Keratinocyte (primary cell): ENCODE data around the gene JAK1. TPM values are rescaled to one million over a fixed set of nuclear protein-coding genes. Genes with fewer than 3 reads are reported as not detected.

Source experiments
- DNase-seq: peaks from one replicate; pipeline ENCODE4 v3.0.0-alpha.2; 2011; ENCODE audit warnings: low read depth, missing footprints, low spot score
- FAIRE-seq: peaks from 2 replicates; lab custom pipeline; 2011; peaks lifted over from hg19 to GRCh38; lab: Jason Lieb, UNC
- H2AFZ ChIP-seq: 2 replicates; pipeline ENCODE4 v1.6.0; 2012; ENCODE audit warnings: low read length, control low read depth, inconsistent platforms; ENCODE audit not compliant: control insufficient read depth
- H3K27ac ChIP-seq: 2 replicates; pipeline ENCODE4 v1.5.1; 2011; ENCODE audit warnings: low read length; ENCODE audit not compliant: control insufficient read depth, insufficient read depth
- H3K27me3 ChIP-seq: 3 replicates; pipeline ENCODE4 v1.6.0; 2011; ENCODE audit warnings: low read length; ENCODE audit not compliant: control insufficient read depth, insufficient read depth; ENCODE audit errors: extremely low read depth
- H3K36me3 ChIP-seq, 2 experiments: 2 replicates in 1 of 2; 3 replicates in 1 of 2; pipeline ENCODE4 v1.5.1; 2011; ENCODE audit warnings: low read length in 2 of 2, mild to moderate bottlenecking in 1 of 2; ENCODE audit not compliant: control insufficient read depth in 2 of 2, insufficient read depth in 2 of 2; ENCODE audit errors: extremely low read depth in 1 of 2
- H3K4me1 ChIP-seq: 3 replicates; pipeline ENCODE4 v1.5.1; 2011; ENCODE audit warnings: low read length; ENCODE audit not compliant: control insufficient read depth, insufficient read depth; ENCODE audit errors: extremely low read depth
- H3K4me2 ChIP-seq: 3 replicates; pipeline ENCODE4 v1.6.0; 2011; ENCODE audit warnings: low read depth, low read length; ENCODE audit not compliant: control insufficient read depth, insufficient read depth; ENCODE audit errors: extremely low read depth
- H3K4me3 ChIP-seq, 3 experiments: fragments of 200-600 bp in 1 of 3; sonication (generic) in 1 of 3; 2 replicates in 2 of 3; 3 replicates in 1 of 3; pipeline ENCODE4 v1.5.1; 2011 to 2016; ENCODE audit warnings: low read length in 3 of 3, mild to moderate bottlenecking in 3 of 3, control low read depth in 2 of 3, inconsistent platforms in 1 of 3, low read depth in 1 of 3, mixed read lengths in 1 of 3, mixed run types in 1 of 3, moderate library complexity in 1 of 3; ENCODE audit not compliant: control insufficient read depth in 2 of 3, insufficient read depth in 2 of 3; ENCODE audit errors: extremely low read depth in 1 of 3
- H3K79me2 ChIP-seq: 2 replicates; pipeline ENCODE4 v1.6.0; 2012; ENCODE audit warnings: low read length; ENCODE audit not compliant: control insufficient read depth, insufficient read depth
- H3K9ac ChIP-seq: 3 replicates; pipeline ENCODE4 v1.6.0; 2011; ENCODE audit warnings: low read length; ENCODE audit not compliant: control insufficient read depth, insufficient read depth; ENCODE audit errors: extremely low read depth
- H3K9me1 ChIP-seq: 3 replicates; pipeline ENCODE4 v1.6.0; 2011; ENCODE audit warnings: low read length; ENCODE audit not compliant: control insufficient read depth, insufficient read depth; ENCODE audit errors: extremely low read depth
- H3K9me3 ChIP-seq: 2 replicates; pipeline ENCODE4 v1.5.1; 2012; ENCODE audit warnings: low read depth, low read length; ENCODE audit not compliant: control insufficient read depth
- H4K20me1 ChIP-seq: 3 replicates; pipeline ENCODE4 v1.6.0; 2011; ENCODE audit warnings: low read length; ENCODE audit not compliant: control insufficient read depth, insufficient read depth; ENCODE audit errors: extremely low read depth
- CTCF ChIP-seq, 3 experiments: IDR thresholded peaks in 1 of 3; conservative IDR thresholded peaks in 1 of 3; optimal IDR thresholded peaks in 1 of 3; 2 replicates in 2 of 3; 3 replicates in 1 of 3; pipeline versions ENCODE3 to v1.5.1; 2011; ENCODE audit warnings: low read length in 3 of 3, mild to moderate bottlenecking in 3 of 3, moderate library complexity in 2 of 3, control low read depth in 1 of 3, inconsistent platforms in 1 of 3; ENCODE audit not compliant: insufficient read depth in 2 of 3; ENCODE audit errors: extremely low read depth in 1 of 3
- EZH2 ChIP-seq: IDR thresholded peaks from one replicate; pipeline ENCODE4 v1.6.1; 2012; ENCODE audit warnings: inconsistent platforms, mild to moderate bottlenecking, low read length, moderate library complexity
- dilution Hi-C: fragments of 300-500 bp; cut with MboI; formaldehyde crosslinking; loops from one replicate; pipeline ENCODE4 v1.7.0; 2020; ENCODE audit warnings: low sequenced_read_pairs; ENCODE audit not compliant: extremely low pct_ligation_motif_present
- polyA plus RNA-seq, 5 experiments: library from polyadenylated mRNA; depleted of rRNA in 3 of 5; stranded (reverse) in 3 of 5; stranded (forward) in 1 of 5; unstranded in 1 of 5; fragments of >200 nt; gene quantifications; 1 replicate in 1 of 5; 2 replicates in 3 of 5; 3 replicates in 1 of 5; pipeline versions ENCODE4 v1.2.1 to v1.2.3, GENCODE V29; 2011 to 2012; ENCODE audit warnings: missing spikeins in 2 of 5, low read depth in 1 of 5, low replicate concordance in 1 of 5
- small RNA-seq, 3 experiments: library from RNA; depleted of rRNA; stranded (forward); fragments of <200 nt; gene quantifications; one replicate each; pipeline ENCODE3, GENCODE V24; 2012; ENCODE audit warnings: low read depth in 3 of 3, low replicate concordance in 1 of 3; ENCODE audit not compliant: insufficient read length in 3 of 3

Gene JAK1
- polyA plus RNA-seq, 1 donor (not counting 4 experiments of a cell fraction or from before 2014, with no cell fraction given): 50.9 TPM

DNA sequence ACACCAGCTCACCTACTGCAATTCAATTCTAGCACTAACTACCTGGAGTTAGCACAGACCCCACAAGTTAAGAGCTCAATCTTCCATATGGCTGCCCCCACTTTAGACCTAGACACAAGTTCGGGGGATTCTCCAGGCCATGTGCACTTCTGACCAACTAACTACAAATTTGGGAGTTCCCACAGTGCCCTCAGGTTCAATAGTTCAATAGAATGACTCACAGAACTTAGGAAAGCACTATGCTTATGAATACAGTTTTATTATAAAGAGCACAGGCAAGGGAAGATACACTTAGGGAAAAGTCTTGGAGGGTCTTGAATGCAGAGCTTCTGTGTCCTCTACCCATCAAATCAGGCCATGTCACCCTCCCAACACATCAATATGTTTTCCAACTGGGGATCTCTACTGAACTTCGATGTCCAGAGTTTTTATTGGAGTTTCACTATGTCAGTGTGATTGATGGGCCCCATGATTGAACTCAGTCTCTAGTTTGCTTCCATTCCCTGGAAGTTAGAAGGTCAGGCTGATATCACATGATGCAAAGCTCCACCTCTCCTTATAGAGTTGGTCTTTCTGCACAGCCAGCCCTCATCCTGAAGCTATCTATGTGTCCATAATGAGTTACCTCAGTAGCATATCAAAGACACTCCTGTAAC, 175.4 kb downstream of the JAK1 start:
- Histone ChIP-seq H3K27me3 (no peaks in the 10 kb centered on the region), H3K79me2 (no peaks in the 10 kb centered on the region), H3K36me3 (no peaks in the 10 kb centered on the region), H2AFZ (no peak overlapping the region), H3K4me3 (no peak overlapping the region), H3K27ac (no peak overlapping the region), H3K4me2 (no peak overlapping the region), H3K9me3 (peaks cover 2% of the 10 kb centered on the region), H3K9ac (no peak overlapping the region), H3K4me1 (no peaks in the 10 kb centered on the region), H4K20me1 (no peaks in the 10 kb centered on the region), H3K9me1 (no peaks in the 10 kb centered on the region)
- FAIRE-seq (no peak), DNase-seq (no peak)
- TF ChIP-seq EZH2 (no peak), CTCF (optimal IDR thresholded peaks at IDR 0.05 in 1 of 3, IDR thresholded peaks at IDR 0.05 in 1 of 3, conservative IDR thresholded peaks at IDR 0.05 in 1 of 3; ENCODE audit: extremely low read depth in 1 of 3, insufficient read depth in 2 of 3, low read length in 3 of 3) (no peak)
- dilution Hi-C loops: no loop called here

Small RNAs within 50 kb of the gene (small RNA-seq; reads per million reads assigned to genes)
- gene AL606517.2: 0 reads per million in 3 experiments

Other genes with a start within 250 kb of the JAK1 start
- gene RAVER2, start 221.5 kb downstream of the JAK1 start, polyA plus RNA-seq: 6.3 to 9.1 TPM (median 7.0 TPM) in 3 replicates
- gene AK4, start 181.7 kb upstream of the JAK1 start, polyA plus RNA-seq: 70.8 to 90.0 TPM (median 77.8 TPM) in 3 replicates